Stimulated activated CD4-positive, alpha-beta T cell treated with anti-CD3 and anti-CD28 coated beads, Interleukin-4, amount 100 ng/mL, for 24 hours (primary cell): ENCODE results near the gene MSI2.
"Not testable (repeated sequence)": the region's sequence is repeated elsewhere in the genome, so short reads cannot be mapped to it uniquely, and the experiment has no call there.

Experiments used
- DNase-seq: peaks from one replicate; pipeline ENCODE4 v3.0.0-alpha.2; 2020

MSI2 gene

DNA sequence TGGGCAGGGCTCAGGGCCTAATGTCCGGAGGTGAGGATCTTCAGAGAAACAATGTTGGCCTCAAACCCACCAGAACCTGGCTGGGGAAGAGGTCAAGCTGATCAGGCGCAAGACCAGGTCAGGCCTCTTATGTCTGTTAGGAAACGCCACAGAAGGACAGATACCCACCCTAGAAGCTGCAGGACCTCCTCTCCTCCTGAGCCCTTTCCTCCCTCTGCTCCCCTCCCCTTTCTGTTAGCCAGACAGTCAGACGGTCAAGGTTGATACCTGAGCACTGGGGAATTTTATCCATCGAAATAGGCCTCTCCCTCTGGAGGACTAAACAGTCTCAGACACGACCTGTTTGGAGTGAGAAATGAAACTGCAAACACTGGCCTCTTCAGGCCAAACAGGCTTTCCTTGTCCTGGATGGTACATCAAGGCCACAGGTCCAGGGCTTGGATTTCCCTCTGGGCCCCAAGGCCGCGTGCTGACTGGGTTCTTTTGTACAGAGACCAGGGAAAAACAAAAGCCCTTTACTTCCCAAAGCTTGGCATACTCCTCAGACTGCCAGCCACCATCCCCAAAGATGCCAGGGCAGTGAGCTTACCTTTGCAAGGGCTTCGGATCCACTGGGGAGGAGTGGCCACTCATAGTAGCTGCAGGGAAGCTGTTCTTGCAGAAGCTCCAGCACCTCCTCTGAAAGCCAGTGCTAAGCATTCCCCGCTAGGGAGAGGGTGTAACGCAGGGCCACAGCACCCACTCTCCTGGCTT is 353.0 kb downstream of the MSI2 start:
- no peak for DNase-seq

DNA sequence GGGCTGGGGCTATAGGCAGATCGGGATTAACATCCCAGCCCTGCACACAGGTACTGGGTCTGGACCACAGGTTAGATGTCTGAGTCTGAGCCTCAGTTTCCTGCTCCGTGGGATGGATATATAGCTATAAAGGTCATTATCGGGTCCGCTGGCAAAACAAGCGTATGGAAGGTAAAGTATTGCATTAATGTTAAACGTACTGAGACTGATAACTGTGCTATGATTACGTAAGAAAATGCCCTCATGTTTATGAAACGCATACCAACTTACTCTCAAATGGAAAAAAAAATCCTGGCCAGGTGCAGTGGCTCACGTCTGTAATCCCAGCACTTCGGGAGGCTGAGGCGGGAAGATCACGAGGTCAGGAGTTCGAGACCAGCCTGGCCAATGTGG is 353.6 kb downstream of the MSI2 start:
- no peak for DNase-seq

- DNase-seq: peak; percentile 9
Measured at GRCh38 chr17:57612202-57613071, 356.1 kb downstream of the MSI2 start.

GRCh38 chr17:57614742-57615141 is 358.4 kb downstream of the MSI2 start:
- DNase-seq: no peak

DNA sequence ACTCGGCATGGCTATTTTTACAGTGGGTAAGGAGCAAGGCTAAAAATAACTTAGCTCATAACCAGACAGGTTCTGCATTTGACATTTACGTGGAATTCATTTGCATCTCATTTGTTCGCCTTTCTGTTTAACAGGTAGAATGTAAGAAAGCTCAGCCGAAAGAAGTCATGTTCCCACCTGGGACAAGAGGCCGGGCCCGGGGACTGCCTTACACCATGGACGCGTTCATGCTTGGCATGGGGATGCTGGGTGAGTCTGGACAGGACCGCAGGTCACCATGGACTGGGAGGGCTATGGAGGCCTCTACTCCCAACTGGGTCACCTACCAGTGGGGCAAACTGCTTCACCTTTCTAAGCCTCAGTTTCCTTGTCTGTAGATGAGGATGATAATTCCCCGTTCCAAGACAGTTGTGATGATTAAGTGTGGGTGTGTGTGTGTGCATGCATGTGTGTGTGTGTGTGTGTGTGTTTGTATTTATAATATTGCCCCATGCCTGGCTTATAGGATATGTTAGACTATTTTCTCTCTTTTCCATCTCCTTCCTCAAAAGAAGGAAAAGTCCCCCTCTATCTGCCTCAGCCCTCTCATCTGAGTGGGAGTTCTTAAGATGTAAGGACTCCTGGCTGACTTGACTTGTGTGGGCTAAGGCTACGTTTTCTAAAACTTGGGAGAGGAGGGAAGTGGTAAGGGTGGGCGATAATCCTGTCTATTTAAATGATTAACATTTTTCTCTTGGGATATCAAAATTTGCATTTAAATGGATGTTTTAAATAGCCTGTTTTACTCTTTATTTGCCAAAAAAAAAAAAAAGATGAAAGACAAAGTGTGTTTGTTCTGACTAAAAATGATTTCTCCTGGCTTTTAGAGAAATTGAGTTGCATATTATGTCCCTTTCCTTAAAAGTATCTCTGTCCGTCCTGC is 359.8 kb downstream of the MSI2 start:
- no peak for DNase-seq

- no peak for DNase-seq
Measured at GRCh38 chr17:57617218-57617617, 360.9 kb downstream of the MSI2 start.

- no peak for DNase-seq
Measured at GRCh38 chr17:57619061-57619937, 363.0 kb downstream of the MSI2 start.

GRCh38 chr17:57620576-57620975 is 364.3 kb downstream of the MSI2 start:
- DNase-seq: no peak

- not testable (repeated sequence) for DNase-seq
Measured at GRCh38 chr17:57621791-57622190, 365.5 kb downstream of the MSI2 start.

DNA sequence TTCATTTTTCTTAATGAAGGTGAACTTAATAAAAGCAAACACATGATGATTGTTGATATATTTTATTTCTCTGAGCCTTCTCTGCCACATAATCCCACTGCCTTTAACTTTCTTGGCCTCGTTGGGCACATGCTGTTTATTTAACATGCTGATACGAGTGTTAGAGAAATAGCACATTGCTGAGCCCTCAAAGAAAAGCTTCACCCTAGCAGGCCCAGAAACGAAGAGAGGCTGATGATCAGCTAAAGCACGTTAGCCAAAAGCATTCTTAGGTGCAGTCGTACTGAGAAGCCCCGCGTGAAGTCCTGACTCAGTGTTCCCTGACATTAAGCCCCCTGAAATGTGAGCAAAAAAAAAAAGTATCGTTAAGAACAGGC is 366.0 kb downstream of the MSI2 start:
- no peak for DNase-seq

DNA sequence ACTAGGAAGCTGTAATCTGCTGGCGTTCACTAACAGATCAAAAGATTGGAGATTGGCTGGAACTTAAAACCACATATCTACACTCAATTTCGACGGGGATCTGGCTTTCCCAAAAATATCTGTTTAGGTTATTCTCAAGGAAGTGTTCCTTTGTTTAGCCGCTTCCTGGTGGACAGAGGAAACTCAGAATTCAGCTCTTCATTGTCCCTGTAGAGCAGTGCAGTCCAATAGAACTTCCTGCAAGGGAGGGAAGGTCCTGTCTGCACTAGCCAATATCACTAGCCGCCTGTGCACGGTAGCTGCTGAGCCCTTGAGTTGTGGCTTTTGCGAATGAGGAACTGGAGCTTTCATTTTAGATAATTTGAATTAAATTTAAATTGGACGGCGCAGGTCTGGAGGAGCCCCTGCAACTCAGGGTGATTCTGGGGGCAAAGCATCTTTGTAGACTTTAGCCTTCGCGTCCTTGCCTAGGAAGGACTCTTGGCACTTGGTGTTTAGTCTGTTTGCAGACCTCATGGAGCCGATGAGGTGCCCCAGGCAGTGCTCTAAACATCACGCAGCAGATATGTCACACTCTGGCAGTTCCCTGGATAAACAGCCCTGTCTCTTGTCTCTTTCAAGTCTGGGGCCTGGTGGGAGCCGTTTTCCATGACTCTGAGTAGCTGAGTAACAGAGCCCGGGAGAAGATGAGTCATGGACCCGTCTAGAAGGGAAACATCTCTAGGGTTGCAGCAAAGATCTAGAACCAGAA is 366.5 kb downstream of the MSI2 start:
- peak; percentile 19 for DNase-seq

GRCh38 chr17:57623620-57624019 is 367.3 kb downstream of the MSI2 start:
- DNase-seq: no peak

DNA sequence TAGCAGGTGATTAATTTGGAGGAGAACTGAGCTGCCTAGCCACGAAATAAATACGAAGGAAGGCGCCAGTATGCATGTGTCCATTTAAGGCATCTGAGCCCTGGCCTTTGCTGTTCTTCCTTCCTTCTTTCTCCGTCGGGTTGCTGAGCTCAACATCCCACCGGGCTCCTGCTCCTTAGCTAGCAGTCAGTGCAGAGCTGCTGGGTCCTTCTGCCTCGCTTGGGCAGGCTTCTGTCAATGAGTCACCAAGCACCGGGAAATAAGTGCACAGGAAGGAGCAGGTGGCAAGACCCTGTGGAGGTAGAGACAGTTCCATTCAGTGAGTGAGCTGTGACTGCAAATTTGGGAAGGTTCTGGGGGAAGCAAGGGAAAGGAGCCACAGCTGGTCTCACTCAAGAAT is 368.1 kb downstream of the MSI2 start:
- DNase-seq: no peak

GRCh38 chr17:57625511-57625910 is 369.2 kb downstream of the MSI2 start:
- DNase-seq: no peak

GRCh38 chr17:57625957-57626356 is 369.6 kb downstream of the MSI2 start:
- no peak for DNase-seq

DNA sequence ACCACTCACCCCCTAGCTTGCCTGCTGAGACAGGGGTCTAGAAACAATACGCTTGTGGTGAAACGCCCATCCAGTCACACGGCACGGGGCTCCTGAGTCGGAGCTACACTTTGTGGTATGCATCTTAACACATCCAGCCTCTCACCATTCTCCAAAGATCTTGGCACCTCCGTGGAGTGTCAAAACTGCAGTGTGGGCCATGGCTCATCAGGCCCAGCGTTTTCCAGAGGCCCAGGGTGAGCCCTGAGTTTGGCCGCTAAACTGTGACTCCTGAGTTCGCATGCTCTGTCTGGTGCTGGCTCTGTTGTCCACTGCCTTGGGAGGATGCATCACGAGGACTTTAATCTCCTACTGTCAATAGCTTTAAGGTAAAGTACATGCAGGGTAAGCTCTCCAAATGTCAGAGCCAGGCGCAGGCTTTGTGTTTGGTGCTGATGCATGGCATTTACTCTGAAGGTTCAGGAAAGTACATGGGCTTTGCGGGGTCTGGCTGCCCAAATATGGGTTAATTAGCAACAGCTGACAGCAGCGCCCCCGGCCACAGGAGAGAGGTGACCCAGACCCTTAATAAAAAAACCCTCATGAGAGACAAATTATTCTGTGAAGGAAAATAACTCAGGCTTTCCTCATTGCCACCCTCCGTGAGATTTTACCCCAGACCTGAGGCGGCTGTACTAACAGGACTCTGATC is 370.3 kb downstream of the MSI2 start:
- DNase-seq: no peak

DNA sequence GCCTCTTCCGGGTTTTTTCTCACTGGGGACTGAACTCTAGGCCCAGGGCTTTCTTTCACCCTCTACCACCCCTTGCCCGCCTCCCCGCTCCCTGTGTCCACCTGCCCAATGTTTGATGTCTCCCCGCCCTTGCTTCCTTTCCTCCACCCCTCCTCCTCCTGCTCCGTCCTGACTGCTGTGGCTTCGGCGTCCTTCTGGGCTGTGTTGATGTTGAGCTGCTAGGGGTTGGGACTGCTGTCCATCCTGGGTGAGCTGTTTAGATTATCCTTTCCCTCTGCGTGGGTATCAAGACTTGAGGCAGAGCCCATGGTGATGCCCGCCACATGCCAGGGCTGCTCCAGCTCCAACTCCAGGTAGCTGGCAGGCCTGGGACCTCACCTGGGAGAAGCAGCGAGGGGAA is 371.3 kb downstream of the MSI2 start:
- no peak for DNase-seq

DNA sequence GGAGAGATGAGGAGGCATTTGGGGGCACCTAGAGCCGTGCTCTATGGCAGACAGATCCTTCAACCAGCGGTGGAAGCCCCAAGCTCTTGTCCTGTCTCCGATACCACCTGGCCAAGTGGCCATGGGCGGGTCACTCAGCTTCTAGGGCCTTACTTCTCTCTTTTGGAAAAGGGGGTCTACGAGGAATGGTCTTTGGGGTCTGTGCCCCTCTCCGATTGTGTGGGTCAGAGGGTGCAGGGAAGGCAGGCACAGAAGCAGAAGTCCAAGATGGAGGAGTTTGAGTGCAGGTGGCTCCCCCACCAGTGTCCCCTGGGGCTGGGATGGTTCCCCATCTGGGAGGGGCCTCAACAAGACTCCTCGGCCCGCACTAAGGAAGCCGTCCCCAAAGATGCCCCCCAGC is 372.1 kb downstream of the MSI2 start:
- DNase-seq: no peak

GRCh38 chr17:57629470-57629869 is 373.1 kb downstream of the MSI2 start:
- DNase-seq: no peak

DNA sequence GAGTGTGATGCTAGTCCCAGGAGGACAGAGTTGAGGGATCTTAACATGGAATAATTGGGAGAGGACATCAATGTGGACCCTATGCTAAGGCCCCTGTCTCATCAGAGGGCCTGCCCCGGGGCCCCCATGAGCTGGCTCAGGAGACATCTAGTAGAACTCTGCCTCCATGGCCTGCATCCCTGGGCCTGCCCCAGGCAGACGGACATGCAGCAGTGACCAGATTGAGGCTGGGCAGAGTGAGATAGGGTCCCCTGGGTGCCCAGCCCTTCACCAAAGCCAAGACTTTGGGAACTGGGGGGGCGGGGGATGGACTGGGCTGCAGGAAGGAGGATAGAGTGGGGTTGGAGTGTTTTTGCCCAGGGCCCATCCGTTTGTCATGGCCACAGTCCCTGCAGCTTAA is 373.6 kb downstream of the MSI2 start:
- no peak for DNase-seq

GRCh38 chr17:57630736-57631135 is 374.4 kb downstream of the MSI2 start:
- no peak for DNase-seq
